Stimulated activated CD8-positive, alpha-beta memory T cell treated with anti-CD3 and anti-CD28 coated beads, Interleukin-7, amount 100 ng/mL, for 48 hours (primary cell): ENCODE data around the gene PREB.

Experiments
- DNase-seq, 2 donors: peaks; one replicate each; pipeline ENCODE4 v3.0.0-alpha.2; 2020; ENCODE audit warnings: low read depth in 1 of 2; ENCODE audit errors: extremely low read depth in 1 of 2

The PREB gene

DNA sequence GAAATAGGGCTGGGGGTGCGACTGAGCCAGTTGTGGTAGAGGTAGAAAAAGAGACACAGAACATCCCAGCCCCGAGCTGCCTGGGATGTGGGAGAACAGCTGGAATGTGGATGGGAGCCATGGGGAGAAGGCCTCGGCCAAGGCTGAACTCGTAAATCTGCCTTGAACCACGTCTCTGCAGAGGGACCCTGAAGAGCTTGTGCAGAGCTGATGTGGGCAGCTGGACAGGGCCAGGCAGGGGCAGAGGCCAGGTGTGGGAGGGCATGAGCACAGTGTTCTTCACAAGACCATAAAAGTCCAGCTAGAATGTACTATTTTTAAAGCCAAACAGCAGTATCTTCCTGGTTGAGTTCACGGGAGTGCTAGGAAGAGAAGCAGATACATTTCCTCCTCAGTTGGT, 20.1 kb upstream of the PREB start:
- no peak for DNase-seq

DNA sequence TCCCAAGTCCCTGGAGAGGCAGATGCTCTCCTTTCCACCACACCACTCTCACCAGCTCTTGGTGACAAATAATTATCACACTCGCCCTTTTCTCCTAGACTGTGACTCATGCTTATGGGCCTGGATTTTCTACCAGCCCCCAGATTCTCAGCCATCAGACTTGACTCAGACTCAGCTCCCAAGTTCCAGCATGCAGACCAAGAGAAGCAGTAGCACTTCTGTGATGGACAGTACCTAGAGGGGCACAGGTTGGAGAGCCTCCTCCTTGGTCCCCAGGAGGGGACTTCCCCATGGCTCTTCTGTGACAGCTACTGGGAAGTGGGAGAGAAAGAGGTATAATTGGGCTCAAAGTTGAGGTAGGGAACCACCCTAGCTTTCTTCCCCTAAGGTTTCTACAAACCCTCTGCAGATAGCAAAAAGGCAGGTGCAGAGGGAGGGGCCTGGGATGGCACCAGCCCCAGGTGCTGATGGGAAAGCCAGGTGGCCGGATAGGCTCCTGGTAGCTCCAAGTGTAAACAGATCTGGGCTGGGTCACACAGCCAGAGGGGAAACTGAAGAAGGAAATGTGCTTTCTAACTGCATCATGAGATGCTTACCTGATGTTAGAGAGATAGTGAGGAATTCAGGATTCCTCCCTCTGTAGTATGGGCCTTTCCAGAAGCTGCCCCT, 18.5 kb upstream of the PREB start:
- DNase-seq, result no peak

DNA sequence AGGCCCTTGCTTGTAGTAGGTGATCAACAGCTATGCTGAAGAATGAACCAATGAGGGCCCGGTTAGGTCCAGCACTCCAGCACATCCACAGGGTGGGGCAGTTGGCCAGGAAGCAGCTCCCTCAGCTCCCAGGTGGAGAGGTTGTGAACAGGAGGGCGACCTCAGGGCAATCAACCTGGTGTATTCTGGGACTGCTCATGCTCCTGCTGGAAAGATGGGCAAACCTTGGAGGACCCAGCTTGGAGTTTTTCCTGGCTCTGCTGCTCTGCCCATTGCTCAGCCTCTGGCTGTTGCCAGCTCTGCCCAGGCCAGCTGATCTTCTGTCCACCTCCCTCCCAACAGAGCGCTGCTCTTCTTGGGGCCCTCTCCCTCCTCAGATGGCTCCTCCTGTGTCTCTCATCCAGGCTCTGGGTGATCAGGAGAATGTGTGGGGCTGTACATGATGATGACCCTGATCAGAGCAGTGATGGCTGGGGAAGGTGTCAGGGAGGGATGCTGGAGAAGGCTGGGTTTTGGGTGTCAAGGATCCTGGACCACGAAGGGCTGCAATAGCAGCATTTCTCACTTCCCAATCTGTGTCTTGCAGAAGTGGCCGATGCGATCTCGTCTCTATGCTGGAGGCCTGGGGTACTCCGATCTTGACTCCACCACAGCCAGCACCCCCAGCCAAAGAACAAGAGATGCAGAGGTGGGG, 17.8 kb upstream of the PREB start:
- DNase-seq, result no peak

DNA sequence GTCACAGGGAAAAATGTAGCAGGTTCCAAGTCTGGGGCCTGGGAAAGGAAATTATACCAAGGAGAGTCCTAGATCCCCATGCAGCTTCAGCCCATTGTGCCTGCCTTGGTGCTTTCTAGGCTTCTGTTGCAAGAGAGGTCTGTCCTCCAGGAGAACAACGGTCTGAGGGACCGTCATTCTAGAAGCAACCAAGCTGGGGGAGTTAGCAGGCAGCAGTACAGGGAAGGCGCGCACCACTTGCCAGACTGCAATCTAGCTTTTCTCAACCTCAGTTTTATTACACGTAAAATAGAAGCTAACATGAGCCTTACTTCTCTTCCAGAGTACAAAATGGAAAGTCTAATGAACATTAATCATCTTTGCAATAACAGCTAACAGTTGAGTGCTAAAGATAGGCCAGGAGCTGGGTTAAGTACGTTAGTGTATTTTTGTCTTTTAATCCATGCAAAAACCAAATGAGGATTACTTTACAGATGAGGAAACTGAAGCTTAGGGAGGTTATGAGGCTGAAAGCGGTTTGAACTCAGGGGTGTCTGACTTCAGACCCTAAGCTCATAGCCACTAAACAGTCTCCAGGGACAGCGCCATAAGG, 16.3 kb upstream of the PREB start:
- no peak for DNase-seq

DNA sequence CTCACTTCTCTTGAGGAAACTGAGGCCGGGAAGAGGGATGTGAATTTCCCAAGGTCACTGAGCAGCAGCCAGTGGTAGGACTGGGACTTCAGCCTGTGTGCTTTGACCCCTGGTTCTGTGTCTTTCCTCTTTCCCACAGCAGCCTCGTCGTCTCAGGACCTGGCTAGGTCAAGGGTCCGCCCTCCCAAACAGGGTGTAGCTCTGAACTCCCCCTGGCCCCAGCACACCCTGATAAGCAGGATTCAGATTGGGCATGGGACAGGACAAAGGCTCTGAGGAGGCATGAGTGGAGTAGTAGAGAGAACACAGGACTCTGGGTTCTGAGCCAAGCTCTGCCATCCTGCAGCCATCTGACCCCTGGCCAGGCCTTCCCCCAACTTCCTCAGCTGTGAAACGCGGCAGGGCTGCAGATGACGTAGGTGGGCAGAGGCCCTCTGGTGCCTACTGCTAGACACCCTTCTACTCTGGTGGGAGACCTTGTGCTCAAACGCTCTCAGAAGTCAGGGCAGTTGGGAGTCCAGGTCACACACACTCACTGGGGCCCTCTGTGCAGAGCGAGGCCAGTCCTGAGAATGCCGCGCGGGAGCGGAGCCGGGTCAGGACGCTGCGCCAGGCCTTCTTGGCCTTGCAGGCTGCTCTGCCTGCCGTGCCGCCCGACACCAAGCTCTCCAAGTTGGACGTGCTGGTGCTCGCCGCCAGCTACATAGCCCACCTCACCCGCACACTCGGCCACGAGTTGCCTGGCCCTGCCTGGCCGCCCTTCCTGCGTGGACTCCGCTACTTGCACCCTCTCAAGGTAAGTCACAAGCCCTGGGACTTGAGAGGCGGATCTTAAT, 15.4 kb upstream of the PREB start:
- DNase-seq, result no peak

DNA sequence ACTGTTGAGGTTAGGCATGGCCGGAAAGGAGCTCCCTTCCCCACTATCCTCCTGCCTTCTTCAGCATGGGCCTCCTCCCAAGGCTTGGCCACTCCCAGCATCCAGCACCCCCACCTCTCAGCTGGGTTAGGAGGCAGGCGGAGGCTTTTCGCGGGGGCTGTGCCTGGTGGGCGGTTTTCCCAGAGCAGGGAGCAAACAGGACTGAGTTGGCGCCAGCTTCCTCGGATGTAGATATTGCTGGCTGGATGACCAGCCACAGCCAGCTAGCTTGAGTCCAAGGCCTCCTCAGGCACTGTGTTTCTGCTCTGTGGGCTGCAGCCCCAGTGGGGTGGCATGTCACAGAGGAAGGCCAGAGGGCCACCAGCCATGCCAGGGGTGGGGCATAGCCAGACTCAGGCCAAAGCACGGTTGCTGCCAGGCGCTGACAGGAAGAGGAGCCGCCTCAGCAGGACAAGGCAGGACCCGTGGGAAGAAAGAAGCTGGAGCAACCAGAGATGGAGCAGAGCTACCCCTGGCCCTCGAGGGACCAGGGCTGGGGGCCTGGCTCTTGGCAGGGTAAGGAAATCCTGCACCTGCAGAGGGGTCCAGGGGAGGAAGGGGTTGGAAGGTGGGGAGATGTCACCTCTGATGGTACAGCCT, 14.5 kb upstream of the PREB start, which contains the start of gene TCF23:
TCF23 (plus strand) TSS at position 204 of the 639 bp plus-strand sequence; CDS start at position 334, 130 bp downstream.
- no peak for DNase-seq

DNA sequence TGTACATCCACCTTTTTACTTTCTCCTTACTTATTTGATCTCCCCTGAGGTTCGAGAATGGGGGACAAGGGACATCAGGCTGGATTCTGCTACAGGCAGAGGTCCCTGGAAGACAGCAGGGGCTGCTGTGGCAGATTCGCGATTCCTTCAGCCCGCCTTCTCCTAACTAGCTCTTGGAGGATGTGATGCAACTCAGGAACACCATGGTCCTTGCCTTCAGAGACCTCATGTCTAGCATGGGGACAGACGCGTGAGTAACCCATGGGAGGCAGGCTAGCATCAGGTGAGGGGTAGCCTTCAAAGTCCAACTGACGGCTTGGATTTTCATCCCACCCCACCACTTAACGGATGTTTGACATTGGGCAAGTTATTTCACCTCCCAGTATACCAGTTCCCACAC, 13.5 kb upstream of the PREB start:
- no peak for DNase-seq

DNA sequence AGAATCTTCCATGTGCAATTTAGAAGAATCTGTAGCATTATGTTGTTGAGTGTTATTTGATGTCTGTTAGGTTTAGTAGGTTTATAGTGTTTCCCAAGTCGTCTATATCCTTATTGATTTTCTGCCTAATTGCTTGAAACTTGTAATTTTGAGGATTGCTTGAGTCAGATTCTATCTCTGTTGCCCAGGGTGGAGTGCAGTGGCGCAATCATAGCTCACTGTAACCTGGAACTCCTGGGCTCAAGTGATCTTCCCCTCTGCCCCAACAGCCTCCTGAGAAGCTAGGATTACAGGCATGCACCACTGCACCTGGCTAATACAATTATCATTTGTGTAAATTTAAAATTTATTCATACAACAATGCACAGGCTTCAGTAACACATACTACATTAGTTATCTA, 11.2 kb upstream of the PREB start:
- DNase-seq, result no peak

DNA sequence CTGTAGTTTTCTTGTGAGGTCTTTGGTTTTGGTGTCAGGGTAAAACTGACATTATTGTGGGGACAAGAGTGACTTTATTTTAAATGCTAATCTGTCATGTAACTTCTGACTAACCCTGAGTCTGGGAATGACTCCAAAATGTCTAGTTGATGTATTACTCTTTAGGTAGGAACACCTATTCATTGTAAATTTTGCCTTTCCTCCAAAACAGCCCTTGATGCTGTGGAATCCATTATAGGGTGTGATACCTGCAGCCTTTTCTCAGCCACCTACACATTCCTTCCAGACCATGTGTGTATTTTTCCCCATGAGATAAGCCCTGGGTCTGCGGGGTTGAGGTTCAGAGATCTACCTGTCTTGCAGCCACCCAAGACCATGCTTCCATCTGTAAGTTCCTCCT, 8.8 kb upstream of the PREB start:
- no peak for DNase-seq

DNA sequence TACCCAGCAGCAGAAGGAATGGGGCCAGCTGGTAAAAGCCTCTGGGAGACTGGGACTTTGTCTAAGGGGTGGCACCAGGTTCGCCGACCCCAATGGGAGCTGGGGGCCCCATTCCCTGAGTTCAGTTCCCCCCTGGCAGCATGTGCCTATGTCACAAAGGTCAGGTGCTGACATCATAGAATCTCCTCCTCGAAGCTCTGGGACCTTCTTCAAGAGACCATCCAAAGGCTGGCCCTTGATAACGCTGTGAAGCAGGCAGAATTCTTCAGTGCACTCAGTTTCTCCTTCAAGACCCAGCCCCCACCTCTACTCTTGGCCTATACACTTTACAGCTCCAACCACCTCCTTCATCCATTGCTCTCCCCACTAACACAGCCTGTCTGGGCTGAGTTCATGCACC, 4.9 kb upstream of the PREB start, which contains the start of gene PRR30:
PRR30 (minus strand) TSS at position 101 of the 400 bp plus-strand sequence. CDS start 1,081 bp downstream, outside the sequence.
- no peak for DNase-seq

DNA sequence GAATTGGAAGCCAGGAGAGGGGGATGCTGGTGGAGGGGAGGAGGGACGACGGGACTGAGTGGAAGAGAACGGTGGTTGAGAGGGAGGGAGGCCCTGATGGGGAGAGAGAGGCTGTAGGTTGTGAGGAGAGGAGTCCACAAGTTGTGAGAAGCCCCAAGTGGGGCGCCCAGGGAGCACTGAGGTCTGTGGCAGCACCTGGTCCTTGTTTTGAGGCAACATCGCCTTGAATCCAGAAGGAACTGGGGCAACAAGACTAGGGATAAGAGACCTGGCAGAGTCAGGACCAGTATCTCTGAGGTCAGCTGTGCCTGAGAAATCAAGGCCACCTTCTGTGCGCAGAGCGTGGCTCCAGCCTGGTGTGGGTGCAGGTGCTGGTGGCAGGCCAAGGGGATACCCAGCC, 3.7 kb upstream of the PREB start:
- DNase-seq, result no peak

DNA sequence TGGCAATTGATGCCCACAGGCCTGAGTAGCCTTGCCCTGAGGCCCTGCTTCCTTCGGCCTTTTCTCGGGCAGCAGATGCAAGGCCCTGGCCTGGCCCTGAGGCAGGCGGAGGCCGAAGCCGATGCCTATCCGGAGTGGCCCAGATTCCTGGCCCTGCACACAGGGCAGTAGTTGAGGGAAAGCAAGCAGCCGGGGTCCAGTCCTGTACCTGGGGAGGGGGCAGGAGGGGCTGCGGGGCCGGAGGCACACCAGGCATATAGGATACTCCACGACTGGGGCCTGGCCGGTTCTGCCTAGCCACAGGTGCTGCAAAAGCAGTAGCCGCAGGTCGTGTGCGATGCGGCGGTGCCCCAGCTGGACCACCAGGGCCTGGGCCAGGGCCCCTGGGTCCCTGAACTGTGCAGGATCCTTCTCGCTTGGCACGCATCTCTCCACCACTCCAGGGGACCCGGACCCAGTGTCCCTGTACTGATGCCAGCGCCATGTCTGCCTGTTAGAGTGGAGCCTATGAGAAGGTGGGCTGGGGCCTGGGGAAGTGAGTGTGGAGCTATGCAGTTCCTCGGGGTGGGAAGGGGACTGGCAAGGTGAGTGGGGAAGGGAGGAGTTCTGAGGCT, 3.0 kb upstream of the PREB start:
- DNase-seq, result no peak

DNA sequence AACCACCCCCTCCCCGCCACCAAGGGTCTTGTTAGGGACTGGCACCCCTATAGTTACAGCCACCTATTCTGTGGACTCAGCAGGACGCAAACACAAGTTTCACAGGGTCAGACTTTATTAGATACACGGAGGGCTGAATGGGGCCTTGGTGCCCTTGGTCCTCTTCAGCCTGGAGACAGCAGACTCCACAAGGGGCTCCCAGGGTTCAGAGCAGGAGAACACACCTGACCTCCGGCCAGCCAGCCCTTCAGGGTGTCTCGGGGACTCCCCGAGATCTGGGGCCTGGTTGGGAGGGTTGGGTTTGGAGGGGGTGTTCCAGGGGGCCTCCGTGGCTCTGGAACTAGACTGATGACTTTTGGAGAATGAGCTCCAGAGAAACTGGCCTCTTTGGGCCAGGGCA, 2.3 kb upstream of the PREB start:
- no peak for DNase-seq

DNA sequence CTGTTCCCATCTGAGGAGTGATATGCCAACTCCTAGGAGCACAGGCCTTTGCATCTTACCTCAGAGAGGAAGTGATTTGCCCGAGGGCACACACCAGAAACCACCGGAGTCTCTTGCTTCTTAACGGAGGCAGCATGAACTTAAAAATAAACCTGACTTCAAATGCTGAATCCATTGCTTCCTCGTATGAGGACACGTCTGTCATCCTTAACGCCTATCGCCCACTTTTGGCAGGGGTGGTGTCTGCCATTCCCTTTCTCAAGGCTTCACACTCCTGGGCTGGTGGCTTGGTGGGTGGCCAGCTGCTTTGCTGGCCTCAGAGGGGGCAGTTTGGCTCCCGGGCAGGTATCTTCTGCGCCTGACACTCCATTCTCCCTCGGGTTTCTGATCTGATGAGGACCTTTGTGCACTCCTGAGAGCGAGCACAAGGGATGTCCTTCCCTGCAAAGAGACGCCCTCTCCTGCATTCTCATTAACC, 1.1 kb upstream of the PREB start:
- no peak for DNase-seq

DNA sequence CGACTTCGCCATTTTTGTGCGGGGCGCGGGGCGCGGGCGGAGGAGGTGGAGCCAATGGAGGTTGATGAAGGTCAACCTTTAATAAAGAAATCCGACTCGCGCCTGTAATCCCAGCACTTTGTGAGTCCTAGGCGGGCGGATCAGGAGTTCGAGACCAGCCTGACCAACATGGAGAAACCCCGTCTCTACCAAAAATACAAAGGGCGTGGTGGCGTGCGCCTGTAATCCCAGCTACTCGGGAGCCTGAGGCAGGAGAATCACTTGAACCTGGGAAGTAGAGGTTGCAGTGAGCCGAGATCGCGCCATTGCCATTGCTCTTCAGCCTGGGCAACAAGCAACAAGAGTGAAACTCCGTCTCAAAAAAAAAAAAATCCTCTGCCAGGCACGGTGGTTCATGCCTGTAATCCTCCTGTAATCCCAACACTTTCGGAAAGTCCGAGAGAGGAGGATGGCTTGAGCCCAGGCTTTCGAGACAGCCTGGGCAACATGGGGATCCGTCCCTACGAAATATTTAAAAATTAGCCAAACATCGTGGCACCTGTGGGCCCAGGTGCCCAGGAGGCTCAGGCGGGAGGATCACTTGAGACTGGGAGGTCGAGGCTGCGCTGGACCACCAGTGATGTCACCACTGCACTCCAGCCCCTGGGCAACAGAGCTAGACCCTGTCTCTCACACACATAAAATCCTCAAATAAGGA, 493 bp upstream of the PREB start:
- DNase-seq, result no peak

DNA sequence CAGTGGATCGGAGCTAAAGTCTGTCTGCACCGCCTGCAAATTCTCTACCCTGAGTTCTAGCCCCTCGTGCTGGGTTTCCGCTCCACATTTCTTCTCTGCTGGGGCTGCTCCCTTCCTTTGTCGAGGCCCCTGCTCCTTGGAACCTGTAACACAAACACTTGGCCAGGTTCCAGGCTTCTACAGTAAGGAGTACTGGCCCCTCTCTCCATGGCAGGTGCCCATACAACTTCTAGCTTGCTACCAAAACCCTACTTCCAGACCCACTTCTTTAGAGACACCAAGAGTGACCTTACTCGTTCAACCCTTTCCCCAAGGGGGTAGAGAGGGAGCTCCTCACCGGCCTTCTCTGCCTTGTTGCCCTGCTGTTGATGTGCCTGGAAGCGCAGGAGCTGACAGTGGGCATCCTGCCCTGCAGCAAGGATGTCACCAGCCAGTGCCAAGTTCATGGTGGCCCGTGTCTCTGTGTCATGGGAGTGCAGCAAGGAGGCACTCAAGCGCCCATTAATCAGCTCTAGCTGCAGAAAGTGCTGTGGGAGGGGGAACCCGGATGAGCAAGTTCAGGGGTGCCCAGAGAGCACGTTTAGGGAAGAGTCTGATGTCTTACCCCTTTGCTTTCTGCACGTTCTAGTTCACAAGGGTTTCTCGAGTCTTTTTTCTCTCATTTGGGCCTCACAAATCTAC, 1.1 kb downstream of the PREB start:
- no peak for DNase-seq

DNA sequence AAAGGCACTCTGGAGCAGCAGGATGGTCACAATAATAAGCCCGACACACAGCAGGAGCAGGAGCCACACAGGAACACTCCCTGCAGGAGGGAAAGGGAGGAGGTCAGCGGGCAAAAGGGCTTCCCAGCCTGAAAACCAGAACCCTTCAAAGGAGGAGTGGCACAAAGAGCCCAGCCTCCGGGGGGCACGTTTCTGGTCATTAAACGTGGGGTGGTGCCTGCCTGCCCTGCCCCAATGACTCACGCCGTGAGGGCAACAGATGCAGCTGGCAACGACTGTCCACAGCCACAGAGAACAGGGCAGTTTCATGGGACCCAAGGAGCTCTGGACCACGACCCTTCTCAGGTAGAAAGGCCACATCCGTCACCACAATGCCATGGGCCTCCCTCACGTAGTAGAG, 3.0 kb downstream of the PREB start:
- DNase-seq, result no peak

DNA sequence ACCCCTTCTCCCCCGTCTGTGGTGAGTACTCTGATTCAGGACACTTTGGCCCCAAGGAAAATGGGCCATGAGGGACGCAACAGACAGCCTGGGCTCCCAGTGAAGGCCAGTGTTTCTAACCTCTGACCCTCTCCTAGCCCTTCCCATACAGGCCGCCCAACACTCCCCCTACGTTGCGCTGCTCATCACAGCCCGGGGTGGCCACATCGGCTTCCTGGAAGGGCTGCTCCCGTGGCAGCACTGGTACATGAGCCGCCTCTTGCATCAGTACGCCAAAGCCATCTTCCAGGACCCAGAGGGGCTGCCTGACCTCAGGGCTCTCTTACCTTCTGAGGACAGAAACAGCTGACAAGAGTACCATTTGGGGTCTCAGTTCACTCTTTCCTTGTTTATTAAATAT, 4.0 kb downstream of the PREB start:
- DNase-seq, result no peak
